IMR-90 (cell line): ENCODE measurements around the gene LILRA2. TPM values are rescaled to one million over a fixed set of nuclear protein-coding genes. Genes with fewer than 3 reads are reported as not detected.
"Not testable (repeated sequence)": the region's sequence is repeated elsewhere in the genome, so short reads cannot be mapped to it uniquely, and the experiment has no call there.

Source experiments
- ATAC-seq: fragments of 200-7000 bp; cut with Tn5 transposase; 2 replicates; pipeline ENCODE4 v1.9.1; 2020; ENCODE audit warnings: low read depth, mild to moderate bottlenecking, moderate library complexity
- BruUV-seq: library from RNA; stranded (reverse); fragments of 400-500 nt; replicated peaks from 2 replicates; lab custom pipeline; 2021; lab: Mats Ljungman, UMichigan
- CTCF ChIA-PET: fragments of 300-600 bp; formaldehyde crosslinking; extraction: SDS; loops from one replicate; lab custom pipeline; 2021; ENCODE audit warnings: antibody characterized with exemption; lab: Yijun Ruan, JAX
- POLR2A ChIA-PET: fragments of 300-600 bp; sonication (Branson Sonifier 250); formaldehyde crosslinking; loops from one replicate; lab custom pipeline; 2022; ENCODE audit warnings: antibody characterized with exemption; ENCODE audit not compliant: unreplicated experiment; lab: Charles Lee
- DNase-seq: peaks from one replicate; pipeline ENCODE4 v3.0.0; 2013
- H2AFZ ChIP-seq: replicated peaks from 2 replicates; pipeline ENCODE3; 2013; ENCODE audit warnings: low read length, mild to moderate bottlenecking; ENCODE audit not compliant: poor library complexity
- H2AK5ac ChIP-seq: 2 replicates; pipeline ENCODE4 v1.6.1; 2013; ENCODE audit warnings: low read depth, low read length, inconsistent platforms
- H2AK9ac ChIP-seq: replicated peaks from 2 replicates; pipeline ENCODE3; 2013; ENCODE audit warnings: mild to moderate bottlenecking, low read depth, low read length, moderate library complexity; ENCODE audit not compliant: poor library complexity
- H2BK120ac ChIP-seq: 2 replicates; pipeline ENCODE4 v1.6.1; 2013; ENCODE audit warnings: low read depth, low read length, inconsistent platforms
- H2BK15ac ChIP-seq: 3 replicates; pipeline ENCODE4 v1.6.1; 2013; ENCODE audit warnings: low read depth, low read length, inconsistent platforms
- H2BK20ac ChIP-seq: 2 replicates; pipeline ENCODE4 v1.6.1; 2013; ENCODE audit warnings: low read depth, mild to moderate bottlenecking, inconsistent platforms, low read length, moderate library complexity
- H2BK5ac ChIP-seq: 2 replicates; pipeline ENCODE4 v1.6.1; 2013; ENCODE audit warnings: mild to moderate bottlenecking, low read depth, low read length, inconsistent platforms; ENCODE audit not compliant: poor library complexity, severe bottlenecking
- H3K14ac ChIP-seq: replicated peaks from 2 replicates; pipeline ENCODE4 v1.6.1; 2013; ENCODE audit warnings: low read depth, low read length, inconsistent platforms
- H3K18ac ChIP-seq: 2 replicates; pipeline ENCODE4 v1.6.1; 2013; ENCODE audit warnings: low read depth, low read length, control low read depth
- H3K23ac ChIP-seq: 2 replicates; pipeline ENCODE4 v1.6.1; 2013; ENCODE audit warnings: low read depth, low read length, inconsistent platforms
- H3K27ac ChIP-seq: 2 replicates; pipeline ENCODE4 v1.5.1; 2013; ENCODE audit warnings: mild to moderate bottlenecking, control low read depth, low read length; ENCODE audit not compliant: insufficient read depth
- H3K27me3 ChIP-seq: 2 replicates; pipeline ENCODE4 v1.6.1; 2013; ENCODE audit warnings: low read length; ENCODE audit not compliant: control insufficient read depth, insufficient read depth
- H3K36me3 ChIP-seq: 2 replicates; pipeline ENCODE4 v1.6.1; 2013; ENCODE audit warnings: low read length, mixed read lengths; ENCODE audit not compliant: control insufficient read depth, insufficient read depth
- H3K4ac ChIP-seq: 2 replicates; pipeline ENCODE4 v1.6.1; 2013; ENCODE audit warnings: low read depth, low read length, inconsistent platforms
- H3K4me1 ChIP-seq: 2 replicates; pipeline ENCODE4 v1.6.1; 2013; ENCODE audit warnings: low read length, mixed read lengths; ENCODE audit not compliant: control insufficient read depth, insufficient read depth
- H3K4me2 ChIP-seq: 2 replicates; pipeline ENCODE4 v1.6.1; 2013; ENCODE audit warnings: low read depth, mild to moderate bottlenecking, control low read depth, low read length, moderate library complexity
- H3K4me3 ChIP-seq: 2 replicates; pipeline ENCODE4 v1.5.1; 2013; ENCODE audit warnings: low read depth, mild to moderate bottlenecking, control low read depth, low read length, moderate library complexity; ENCODE audit not compliant: insufficient read depth
- H3K56ac ChIP-seq: 2 replicates; pipeline ENCODE4 v1.6.1; 2013; ENCODE audit warnings: low read length, inconsistent platforms; ENCODE audit not compliant: insufficient read depth; ENCODE audit errors: extremely low read depth
- H3K79me1 ChIP-seq, 2 experiments: 2 replicates each; pipeline ENCODE4 v1.6.1; 2013; ENCODE audit warnings: low read length in 2 of 2, inconsistent platforms in 1 of 2, low read depth in 1 of 2
- H3K9ac ChIP-seq: 2 replicates; pipeline ENCODE4 v1.6.1; 2013; ENCODE audit warnings: low read depth, low read length, control low read depth
- H3K9me1 ChIP-seq: 2 replicates; pipeline ENCODE4 v1.6.1; 2013; ENCODE audit warnings: low read length, inconsistent platforms; ENCODE audit not compliant: insufficient read depth
- H3K9me3 ChIP-seq: 2 replicates; pipeline ENCODE4 v1.6.1; 2013; ENCODE audit warnings: low read length; ENCODE audit not compliant: control insufficient read depth, insufficient read depth
- H4K20me1 ChIP-seq: 2 replicates; pipeline ENCODE4 v1.6.1; 2013; ENCODE audit warnings: low read length, inconsistent platforms; ENCODE audit not compliant: insufficient read depth
- H4K5ac ChIP-seq: 2 replicates; pipeline ENCODE4 v1.6.1; 2013; ENCODE audit warnings: mild to moderate bottlenecking, low read depth, low read length, control low read depth
- H4K8ac ChIP-seq, 2 experiments: 2 replicates each; pipeline ENCODE4 v1.6.1; 2013; ENCODE audit warnings: low read depth in 2 of 2, low read length in 2 of 2, control low read depth in 1 of 2, inconsistent platforms in 1 of 2
- H4K91ac ChIP-seq: 2 replicates; pipeline ENCODE4 v1.6.1; 2013; ENCODE audit warnings: low read depth, low read length, inconsistent platforms; ENCODE audit not compliant: insufficient read depth
- CEBPB ChIP-seq: IDR thresholded peaks from 2 replicates; pipeline ENCODE4 v1.6.1; 2012; ENCODE audit warnings: low read depth, low read length, improper control_type of control experiment
- CHD1 ChIP-seq: IDR thresholded peaks from 2 replicates; pipeline ENCODE4 v1.6.1; 2012; ENCODE audit warnings: low read depth, low read length, improper control_type of control experiment
- MAFK ChIP-seq: IDR thresholded peaks from 2 replicates; pipeline ENCODE4 v1.6.1; 2012; ENCODE audit warnings: low read depth, low read length, improper control_type of control experiment
- POLR2A ChIP-seq: IDR thresholded peaks from 2 replicates; pipeline ENCODE4 v1.6.1; 2012; ENCODE audit warnings: mild to moderate bottlenecking, low read depth, low read length
- RCOR1 ChIP-seq: IDR thresholded peaks from 2 replicates; pipeline ENCODE4 v1.6.1; 2012; ENCODE audit warnings: mild to moderate bottlenecking, low read length, improper control_type of control experiment; ENCODE audit not compliant: insufficient replicate concordance
- RFX5 ChIP-seq: IDR thresholded peaks from 2 replicates; pipeline ENCODE4 v1.8.0; 2012; ENCODE audit warnings: low read depth, mild to moderate bottlenecking, low read length, moderate library complexity
- SMC3 ChIP-seq: fragments of 150-350 bp; IDR thresholded peaks from 2 replicates; pipeline ENCODE4 v1.6.1; 2016; ENCODE audit warnings: low read depth, mild to moderate bottlenecking, antibody characterized with exemption, low read length, moderate library complexity
- WGBS, 2 experiments: methylation state at CpG; one replicate each; pipeline versions ENCODE4 v1.1.5 to v1.1.7; 2013; ENCODE audit warnings: missing lambda C conversion rate in 2 of 2; ENCODE audit not compliant: insufficient read length in 1 of 2; ENCODE audit errors: extremely low coverage in 2 of 2; 5-methylcytosine and 5-hydroxymethylcytosine counted together
- dilution Hi-C: fragments of 300-500 bp; cut with HindIII; formaldehyde crosslinking; loops from one replicate; pipeline ENCODE4 v1.14.3; 2018; ENCODE audit warnings: low sequenced_read_pairs; ENCODE audit not compliant: unreplicated experiment
- in situ Hi-C: fragments of 300-500 bp; cut with MboI; formaldehyde crosslinking; loops from 3 replicates; pipeline ENCODE4 v1.14.3; 2019; ENCODE audit warnings: low sequenced_read_pairs, inconsistent platforms, mixed read lengths
- intact Hi-C: fragments of 100-400 bp; cut with micrococcal nuclease; formaldehyde crosslinking; loops from 2 replicates; pipeline ENCODE4 v1.10.0; 2022
- polyA plus RNA-seq, 3 experiments: library from polyadenylated mRNA; depleted of rRNA; stranded (reverse); fragments of >200 nt; gene quantifications; 2 replicates each; pipeline ENCODE4 v1.2.3, GENCODE V29; 2012; ENCODE audit warnings: low replicate concordance in 1 of 3
- total RNA-seq: library from RNA; depleted of rRNA; stranded (reverse); fragments of >200 nt; gene quantifications from 2 replicates; pipeline ENCODE4 v1.2.3, GENCODE V29; 2012
- TF ChIP-seq, protein P1 (sequence below): fragments of 150-350 bp; IDR thresholded peaks from 2 replicates; pipeline ENCODE4 v1.6.1; 2017; ENCODE audit warnings: mild to moderate bottlenecking, antibody characterized with exemption, low read length, low read depth

LILRA2 gene
- total and polyA plus RNA-seq, 2 of the 4 experiments (the other 2 are of a cell fraction), result not detected

DNA sequence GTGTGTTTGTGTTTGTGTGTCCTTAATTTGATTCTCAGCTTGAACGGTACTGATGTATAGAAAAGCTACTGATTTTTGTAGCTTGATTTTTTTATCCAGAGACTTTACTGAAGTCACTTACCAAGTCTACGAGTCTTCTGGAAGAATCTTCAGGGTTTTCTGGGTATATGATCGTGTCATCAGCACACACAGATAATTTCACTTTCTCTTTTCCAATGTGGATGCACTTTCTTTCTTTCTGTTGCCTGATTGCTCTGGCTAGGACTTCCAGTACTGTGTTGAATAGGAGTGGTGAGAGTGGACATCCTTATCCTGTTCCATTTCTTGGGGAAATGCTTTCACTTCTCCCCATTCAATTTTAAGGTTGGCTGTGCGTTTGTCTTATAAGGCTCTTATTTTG, 48.8 kb downstream of the LILRA2 start:
- H2BK20ac ChIP-seq, result no peak overlapping the region
- dilution Hi-C loops, result no loop called here
- H2BK120ac ChIP-seq, result no peak overlapping the region
- H3K27me3 ChIP-seq, result no peaks in the 10 kb centered on the region
- H3K18ac ChIP-seq, result no peak overlapping the region
- ATAC-seq (no peak), DNase-seq (no peak)
- H3K4ac ChIP-seq, result no peak overlapping the region
- no CpG with 5 or more reads among the region's 4 CpGs for WGBS, 2 experiments
- in situ Hi-C loops, result no loop called here
- no peaks in the 10 kb centered on the region for H3K79me1 ChIP-seq
- no peak overlapping the region for H3K9ac ChIP-seq
- no peak overlapping the region for H4K5ac ChIP-seq
- no peak overlapping the region for H3K27ac ChIP-seq
- CTCF ChIA-PET, result no interaction called here
- no peak overlapping the region for H2AFZ ChIP-seq
- H2AK5ac ChIP-seq, result no peak overlapping the region
- H3K4me1 ChIP-seq, result no peaks in the 10 kb centered on the region
- no peak overlapping the region for H3K56ac ChIP-seq
- H4K20me1 ChIP-seq, result no peaks in the 10 kb centered on the region
- H2BK15ac ChIP-seq, result no peak overlapping the region
- no peak overlapping the region for H3K23ac ChIP-seq
- no TSS peak for BruUV-seq
- peaks cover 1% of the 10 kb centered on the region for H3K9me3 ChIP-seq
- H3K14ac ChIP-seq, result no peak overlapping the region
- intact Hi-C loops, result no loop called here
- H3K4me3 ChIP-seq, result no peak overlapping the region
- H3K4me2 ChIP-seq, result no peak overlapping the region
- POLR2A ChIA-PET, result no interaction called here
- H3K36me3 ChIP-seq, result no peaks in the 10 kb centered on the region
- no peak overlapping the region for H2AK9ac ChIP-seq
- H4K8ac ChIP-seq, result no peak overlapping the region
- no peaks in the 10 kb centered on the region for H3K9me1 ChIP-seq
- H2BK5ac ChIP-seq, result no peak overlapping the region
- TF ChIP-seq CEBPB (no peak), MAFK (no peak), CHD1 (no peak), POLR2A (no peak), SMC3 (no peak), RCOR1 (no peak), RFX5 (no peak)
- TF ChIP-seq, protein P1, sequence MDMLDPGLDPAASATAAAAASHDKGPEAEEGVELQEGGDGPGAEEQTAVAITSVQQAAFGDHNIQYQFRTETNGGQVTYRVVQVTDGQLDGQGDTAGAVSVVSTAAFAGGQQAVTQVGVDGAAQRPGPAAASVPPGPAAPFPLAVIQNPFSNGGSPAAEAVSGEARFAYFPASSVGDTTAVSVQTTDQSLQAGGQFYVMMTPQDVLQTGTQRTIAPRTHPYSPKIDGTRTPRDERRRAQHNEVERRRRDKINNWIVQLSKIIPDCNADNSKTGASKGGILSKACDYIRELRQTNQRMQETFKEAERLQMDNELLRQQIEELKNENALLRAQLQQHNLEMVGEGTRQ, result no peak
- H4K91ac ChIP-seq, result no peak overlapping the region

DNA sequence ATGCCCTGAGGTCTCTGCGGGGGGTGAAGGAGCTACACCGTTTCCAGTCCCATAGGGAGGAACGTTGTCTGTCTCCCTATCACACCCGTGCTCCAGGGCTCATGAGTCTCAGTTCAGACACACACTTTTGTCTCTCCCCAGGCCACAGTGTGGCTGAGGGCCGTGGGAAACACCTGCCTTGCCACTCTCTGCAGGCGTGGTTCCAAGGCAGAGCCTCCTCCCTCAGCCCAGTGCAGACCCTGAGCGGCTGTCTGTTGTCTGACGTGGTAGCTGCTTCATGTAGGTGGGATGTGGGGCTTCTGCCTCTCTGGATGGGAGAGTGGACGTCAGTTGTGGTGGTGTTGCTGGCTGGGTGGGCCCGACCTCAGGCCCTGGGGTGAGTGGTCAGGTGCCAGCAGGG, 50.6 kb downstream of the LILRA2 start:
- H3K9ac ChIP-seq, H3K23ac ChIP-seq, H3K79me1 ChIP-seq, H3K4me3 ChIP-seq, H3K27ac ChIP-seq, DNase-seq, H3K9me1 ChIP-seq, H3K36me3 ChIP-seq, H2BK20ac ChIP-seq, H2AFZ ChIP-seq, H3K56ac ChIP-seq, H2AK5ac ChIP-seq, H3K4me1 ChIP-seq, H3K9me3 ChIP-seq, H3K27me3 ChIP-seq, H3K4me2 ChIP-seq, H4K8ac ChIP-seq, dilution Hi-C loops, POLR2A ChIA-PET, H4K20me1 ChIP-seq, H3K14ac ChIP-seq, BruUV-seq, ATAC-seq, H4K5ac ChIP-seq, H2BK5ac ChIP-seq, H2AK9ac ChIP-seq, CTCF ChIA-PET, H3K4ac ChIP-seq, H4K91ac ChIP-seq, H3K18ac ChIP-seq, H2BK120ac ChIP-seq, H2BK15ac ChIP-seq, intact Hi-C loops, in situ Hi-C loops: not testable (repeated sequence)
- WGBS, 2 experiments, result no CpG with 5 or more reads among the region's 10 CpGs
